SK-N-SH (cell line): ENCODE data around the gene RAMACL.

Source experiments
- CHD2 ChIP-seq: fragments of 150-350 bp; IDR thresholded peaks from 2 replicates; pipeline ENCODE4 v1.6.1; 2018; ENCODE audit warnings: low read length; ENCODE audit not compliant: partially characterized antibody
- CTCF ChIP-seq: fragments of 200-600 bp; sonication (generic); IDR thresholded peaks from 2 replicates; pipeline ENCODE4 v1.6.1; 2017; ENCODE audit warnings: antibody characterized with exemption, mild to moderate bottlenecking, moderate library complexity
- EZH2phosphoT487 ChIP-seq: fragments of 200-600 bp; sonication (generic); IDR thresholded peaks from 2 replicates; pipeline ENCODE4 v1.6.1; 2017; ENCODE audit warnings: low read depth, mixed run types, mild to moderate bottlenecking, antibody characterized with exemption, moderate library complexity, borderline replicate concordance
- POLR2AphosphoS5 ChIP-seq: IDR thresholded peaks from 2 replicates; pipeline ENCODE4 v1.6.1; 2012; ENCODE audit warnings: low read depth, low read length
- TF ChIP-seq, protein P1 (sequence below): IDR thresholded peaks from 2 replicates; pipeline ENCODE4 v1.4.0; 2012; ENCODE audit warnings: low read depth, borderline replicate concordance

DNA sequence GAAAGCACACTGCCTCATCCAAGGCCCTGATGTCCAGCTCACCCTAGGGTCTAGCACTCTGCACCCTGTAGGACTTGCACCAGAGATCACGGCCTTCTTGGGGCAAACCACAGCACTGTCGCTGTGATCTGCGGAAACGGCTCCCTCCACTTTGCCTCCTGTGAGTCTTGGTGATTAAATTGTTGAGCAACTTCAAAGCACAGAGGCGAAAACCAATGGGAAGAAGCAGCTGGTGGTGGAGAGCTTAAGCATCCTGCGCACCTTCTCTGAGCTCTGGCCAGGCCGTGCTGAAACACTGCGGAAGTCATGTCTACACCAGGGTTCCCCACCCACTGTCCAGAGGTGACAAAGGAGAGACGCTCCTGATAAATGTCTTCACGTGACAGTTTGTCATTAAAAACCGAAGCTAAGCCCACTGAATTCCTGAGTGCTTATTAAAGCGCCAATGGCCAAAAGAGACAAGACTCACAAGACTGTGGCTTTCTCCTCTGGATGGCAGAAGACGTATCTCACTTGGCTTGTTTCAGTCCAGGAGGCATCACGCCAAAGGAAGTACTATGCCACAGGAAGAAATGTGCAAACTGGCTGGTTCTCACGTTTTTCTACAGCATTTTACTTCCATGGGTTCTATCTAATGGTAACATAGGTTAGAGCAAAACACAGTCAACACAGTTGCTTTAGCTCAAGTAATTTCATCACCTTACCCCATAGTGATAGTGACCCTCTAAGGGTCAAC is 3.1 kb downstream of the RAMACL start:
- TF ChIP-seq CHD2 (no peak), POLR2AphosphoS5 (no peak), CTCF (no peak), EZH2phosphoT487 (no peak)
- TF ChIP-seq, protein P1, sequence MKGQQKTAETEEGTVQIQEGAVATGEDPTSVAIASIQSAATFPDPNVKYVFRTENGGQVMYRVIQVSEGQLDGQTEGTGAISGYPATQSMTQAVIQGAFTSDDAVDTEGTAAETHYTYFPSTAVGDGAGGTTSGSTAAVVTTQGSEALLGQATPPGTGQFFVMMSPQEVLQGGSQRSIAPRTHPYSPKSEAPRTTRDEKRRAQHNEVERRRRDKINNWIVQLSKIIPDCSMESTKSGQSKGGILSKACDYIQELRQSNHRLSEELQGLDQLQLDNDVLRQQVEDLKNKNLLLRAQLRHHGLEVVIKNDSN = no peak
